Measurements from ENCODE around the gene SEPTIN8. TPM values are rescaled to one million over a fixed set of nuclear protein-coding genes. Genes with fewer than 3 reads are reported as not detected.

SEPTIN8 gene
- total RNA-seq, 1 experiment from 2014 or later: 48.5 TPM

DNA sequence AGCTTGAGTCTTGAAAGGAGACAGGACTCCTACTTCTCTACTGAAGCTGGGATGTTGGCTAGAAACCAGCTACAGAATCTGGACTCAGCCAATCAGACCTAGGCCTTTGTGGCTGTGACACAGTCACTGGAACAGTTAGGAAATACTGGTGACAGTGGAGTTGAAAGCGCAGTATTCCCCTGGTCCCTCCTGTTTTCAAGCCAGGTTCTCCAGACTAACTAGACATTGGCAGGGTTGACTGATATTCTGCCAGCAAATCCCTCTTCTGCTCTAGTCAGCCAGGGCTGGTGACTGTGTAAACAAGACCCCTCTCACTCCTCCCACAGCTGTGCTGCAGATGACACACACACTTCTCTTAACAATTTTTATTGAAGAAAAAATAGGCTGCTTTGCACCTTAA, 44.8 kb upstream of the SEPTIN8 start:
- no peak overlapping the region for H3K4me3 Mint-ChIP-seq (ENCODE audit: low read depth, unreplicated experiment)
- H3K27me3 Mint-ChIP-seq (ENCODE audit: unreplicated experiment): no peaks in the 10 kb centered on the region
- H3K36me3 Mint-ChIP-seq (ENCODE audit: insufficient read depth, unreplicated experiment): peaks cover 8% of the 10 kb centered on the region
- no peak for DNase-seq
- no peak for TF ChIP-seq CTCF (IDR thresholded peaks at IDR 0.05; ENCODE audit: unreplicated experiment)
- intact Hi-C loops (cut with micrococcal nuclease; ENCODE audit: unreplicated experiment): loop anchor here (10.0 kb wide), 1 partner anchor 237 kb away; no protein-coding TSS in a partner anchor
- H3K9me3 Mint-ChIP-seq (ENCODE audit: low read depth, unreplicated experiment): no peaks in the 10 kb centered on the region
- CTCF ChIA-PET: interaction anchor here (4.9 kb wide), 1 partner anchor 14 kb away, joined by 91 read pairs; no protein-coding TSS in a partner anchor
- H3K27ac Mint-ChIP-seq (ENCODE audit: unreplicated experiment): no peak overlapping the region
- peaks cover 9% of the 10 kb centered on the region for H3K4me1 Mint-ChIP-seq (ENCODE audit: low read depth, unreplicated experiment)
- no TSS peak for BruUV-seq (replicated peaks)

DNA sequence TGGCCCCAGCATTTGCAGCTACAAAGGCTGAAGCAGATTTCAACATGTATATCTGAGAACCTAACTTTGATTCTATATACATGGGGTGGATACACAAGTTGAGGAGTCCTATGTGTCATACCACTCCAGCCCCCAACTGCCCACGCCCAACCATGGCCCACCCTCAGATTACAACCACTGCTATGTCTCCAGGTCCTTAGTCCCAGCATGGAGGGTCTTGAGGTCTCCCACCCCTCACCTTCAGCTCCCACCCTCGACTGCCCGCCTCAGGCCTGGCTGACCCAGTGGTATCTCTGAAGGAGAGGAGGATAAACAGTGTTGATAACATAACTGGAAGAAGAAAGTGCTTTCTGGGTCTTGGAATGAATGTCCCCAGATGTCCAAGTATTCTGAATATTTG, 44.3 kb upstream of the SEPTIN8 start:
- H3K4me1 Mint-ChIP-seq (ENCODE audit: low read depth, unreplicated experiment): peaks cover 9% of the 10 kb centered on the region
- intact Hi-C loops (cut with micrococcal nuclease; ENCODE audit: unreplicated experiment): loop anchor here (10.0 kb wide), 1 partner anchor 237 kb away; no protein-coding TSS in a partner anchor
- H3K4me3 Mint-ChIP-seq (ENCODE audit: low read depth, unreplicated experiment): no peak overlapping the region
- H3K9me3 Mint-ChIP-seq (ENCODE audit: low read depth, unreplicated experiment): no peaks in the 10 kb centered on the region
- CTCF ChIA-PET: interaction anchor here (1.8 to 4.9 kb wide), 4 partner anchors 13 to 74 kb away, joined by 10 to 91 read pairs (median 40); partner anchors contain the start of genes CCNI2 and SEPTIN8
- DNase-seq: no peak
- BruUV-seq (replicated peaks): no TSS peak
- TF ChIP-seq CTCF (IDR thresholded peaks at IDR 0.05; ENCODE audit: unreplicated experiment): no peak
- H3K27ac Mint-ChIP-seq (ENCODE audit: unreplicated experiment): no peak overlapping the region
- H3K27me3 Mint-ChIP-seq (ENCODE audit: unreplicated experiment): no peaks in the 10 kb centered on the region
- peaks cover 8% of the 10 kb centered on the region for H3K36me3 Mint-ChIP-seq (ENCODE audit: insufficient read depth, unreplicated experiment)

DNA sequence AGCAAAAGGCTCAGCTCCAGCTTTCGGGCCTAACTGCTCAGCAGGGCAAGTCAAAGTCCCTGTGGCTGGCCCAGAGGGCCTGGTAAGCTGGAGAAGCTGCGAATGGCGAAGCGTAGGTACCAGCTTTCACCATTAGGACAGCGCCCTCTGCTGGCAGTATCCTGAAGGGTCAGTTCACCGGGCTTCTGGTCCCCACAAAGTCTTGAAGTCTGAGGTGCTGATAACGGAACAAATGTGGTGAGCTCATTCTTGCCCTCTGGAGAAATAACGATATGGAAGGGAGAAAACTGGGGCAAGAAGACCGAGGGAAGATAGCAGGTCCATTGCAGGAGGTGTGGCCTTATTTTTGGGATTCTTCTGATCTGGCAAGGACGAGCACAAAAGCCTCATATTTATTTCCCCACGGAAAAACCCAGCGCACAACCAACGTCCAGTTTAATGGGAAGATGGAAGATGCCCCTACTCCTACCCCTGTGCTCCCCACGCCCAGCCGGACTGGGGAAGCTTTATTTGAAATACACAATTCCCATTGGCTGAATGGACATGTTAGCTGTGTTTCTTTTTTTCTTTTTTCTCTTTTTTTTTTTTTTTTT, 43.2 kb upstream of the SEPTIN8 start:
- peak; percentile 94 for DNase-seq
- H3K27me3 Mint-ChIP-seq (ENCODE audit: unreplicated experiment): no peaks in the 10 kb centered on the region
- H3K27ac Mint-ChIP-seq (ENCODE audit: unreplicated experiment): no peak overlapping the region
- peak; percentile 91 for TF ChIP-seq CTCF (IDR thresholded peaks at IDR 0.05; ENCODE audit: unreplicated experiment)
- no peak overlapping the region for H3K4me3 Mint-ChIP-seq (ENCODE audit: low read depth, unreplicated experiment)
- no TSS peak for BruUV-seq (replicated peaks)
- CTCF ChIA-PET: interaction anchor here (0.7 to 4.9 kb wide), 17 partner anchors 9 to 434 kb away, joined by 3 to 91 read pairs (median 4); partner anchors contain the start of genes CCNI2, IRF1, KIF3A and SEPTIN8
- peaks cover 9% of the 10 kb centered on the region for H3K4me1 Mint-ChIP-seq (ENCODE audit: low read depth, unreplicated experiment)
- intact Hi-C loops (cut with micrococcal nuclease; ENCODE audit: unreplicated experiment): loop anchor here (1.0 to 10.0 kb wide), 4 partner anchors 65 to 435 kb away; no protein-coding TSS in a partner anchor
- H3K36me3 Mint-ChIP-seq (ENCODE audit: insufficient read depth, unreplicated experiment): peaks cover 9% of the 10 kb centered on the region
- H3K9me3 Mint-ChIP-seq (ENCODE audit: low read depth, unreplicated experiment): no peaks in the 10 kb centered on the region

DNA sequence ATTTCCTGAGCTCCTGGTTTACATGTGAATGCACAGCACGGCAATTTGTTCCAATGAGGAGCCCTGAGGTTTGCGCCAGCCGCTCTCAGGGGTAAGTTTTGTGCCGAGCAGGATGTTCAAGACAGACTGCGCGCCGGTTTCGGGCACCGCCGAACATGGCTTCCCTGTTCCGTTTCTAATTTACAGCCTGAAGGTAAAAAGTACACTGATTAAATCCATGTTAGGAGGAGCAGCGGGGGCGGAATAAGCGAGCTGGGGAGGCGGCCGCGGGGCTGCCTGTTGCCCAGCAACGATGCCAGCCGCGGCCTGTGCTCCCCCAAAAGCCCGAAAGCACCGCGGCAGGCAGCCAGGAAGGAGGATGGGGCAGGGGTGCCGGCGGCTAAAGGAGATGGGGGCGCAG, 42.4 kb upstream of the SEPTIN8 start:
- DNase-seq: no peak
- intact Hi-C loops (cut with micrococcal nuclease; ENCODE audit: unreplicated experiment): no loop called here
- H3K36me3 Mint-ChIP-seq (ENCODE audit: insufficient read depth, unreplicated experiment): peaks cover 13% of the 10 kb centered on the region
- CTCF ChIA-PET: interaction anchor here (0.7 to 4.9 kb wide), 14 partner anchors 8 to 329 kb away, joined by 3 to 91 read pairs (median 6); partner anchors contain the start of genes CCNI2, IRF1, KIF3A and SEPTIN8
- TF ChIP-seq CTCF (IDR thresholded peaks at IDR 0.05; ENCODE audit: unreplicated experiment): no peak
- no TSS peak for BruUV-seq (replicated peaks)
- no peak overlapping the region for H3K4me3 Mint-ChIP-seq (ENCODE audit: low read depth, unreplicated experiment)
- no peaks in the 10 kb centered on the region for H3K27me3 Mint-ChIP-seq (ENCODE audit: unreplicated experiment)
- no peaks in the 10 kb centered on the region for H3K9me3 Mint-ChIP-seq (ENCODE audit: low read depth, unreplicated experiment)
- H3K4me1 Mint-ChIP-seq (ENCODE audit: low read depth, unreplicated experiment): peaks cover 9% of the 10 kb centered on the region
- no peak overlapping the region for H3K27ac Mint-ChIP-seq (ENCODE audit: unreplicated experiment)

Measured in Calu3 (cell line).